HuH-7 (cell line): ENCODE results near the gene LRRC49.
A peak's percentile ranks its signal among the peaks of the same experiment; 100 is the strongest.
"Not testable (repeated sequence)": the region's sequence is repeated elsewhere in the genome, so short reads cannot be mapped to it uniquely, and the experiment has no call there.

ENCODE experiments used
- DNase-seq: peaks from one replicate; pipeline ENCODE4 v3.0.0; 2011; ENCODE audit warnings: low spot score

LRRC49 gene, protein sequence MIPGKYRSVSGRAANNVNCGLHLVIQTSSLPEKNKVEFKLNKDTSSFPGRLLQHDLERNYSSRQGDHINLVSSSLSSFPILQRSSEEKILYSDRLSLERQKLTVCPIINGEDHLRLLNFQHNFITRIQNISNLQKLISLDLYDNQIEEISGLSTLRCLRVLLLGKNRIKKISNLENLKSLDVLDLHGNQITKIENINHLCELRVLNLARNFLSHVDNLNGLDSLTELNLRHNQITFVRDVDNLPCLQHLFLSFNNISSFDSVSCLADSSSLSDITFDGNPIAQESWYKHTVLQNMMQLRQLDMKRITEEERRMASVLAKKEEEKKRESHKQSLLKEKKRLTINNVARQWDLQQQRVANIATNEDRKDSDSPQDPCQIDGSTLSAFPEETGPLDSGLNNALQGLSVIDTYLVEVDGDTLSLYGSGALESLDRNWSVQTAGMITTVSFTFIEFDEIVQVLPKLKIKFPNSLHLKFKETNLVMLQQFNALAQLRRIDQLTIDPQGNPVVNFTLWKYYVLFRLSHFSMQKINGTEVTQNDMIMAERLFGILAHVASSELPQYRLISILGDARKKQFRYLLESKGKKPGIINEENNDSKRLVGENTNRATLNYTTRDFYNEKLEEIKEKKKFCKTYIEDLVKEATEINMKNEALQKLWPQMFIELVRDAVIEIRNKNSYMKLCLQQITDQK

DNA sequence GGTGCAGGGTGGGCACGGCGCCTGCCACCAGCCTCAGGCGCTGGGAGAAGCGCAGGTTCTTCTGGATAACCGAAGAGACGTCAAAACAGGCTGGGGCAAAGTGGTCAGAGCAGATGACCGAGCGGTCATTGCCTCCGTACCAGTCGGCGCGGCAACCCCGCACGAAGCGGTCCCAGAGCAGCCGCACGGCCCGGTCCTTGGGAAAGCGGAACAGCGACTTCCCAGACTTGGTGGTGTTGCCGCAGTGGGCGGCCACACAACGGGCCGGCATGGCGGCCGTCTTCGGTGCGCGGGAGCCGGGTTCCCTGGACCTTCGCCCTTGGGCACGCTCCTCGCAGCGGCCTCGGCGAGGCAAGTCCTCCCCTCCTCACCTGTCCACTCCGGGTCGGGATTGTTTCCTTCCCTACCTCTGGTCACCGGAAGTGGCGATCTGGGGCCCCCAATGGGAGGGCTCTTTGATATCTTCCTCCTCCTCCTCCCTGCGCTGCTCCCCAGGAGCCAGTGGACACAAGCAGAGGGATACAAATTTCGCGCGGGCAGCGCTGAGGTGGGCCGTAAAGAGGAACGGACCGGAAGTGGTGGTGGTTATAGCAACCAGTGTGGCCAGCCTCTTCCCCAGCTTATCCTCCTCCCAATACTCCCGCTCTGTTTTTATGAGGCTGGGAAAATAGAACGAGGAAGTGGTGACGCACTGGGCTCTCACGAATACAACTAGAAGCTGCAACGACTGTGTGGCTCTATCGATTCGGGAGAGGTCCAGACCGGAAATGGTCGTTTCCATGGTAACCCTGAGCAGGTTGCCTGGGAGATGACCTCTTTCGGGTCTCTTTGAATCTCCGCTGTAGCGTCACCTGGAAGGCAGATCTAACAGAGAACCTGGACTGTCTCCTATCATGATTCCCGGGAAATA is at the start of gene LRRC49, which contains the start of gene THAP10:
Gene LRRC49, plus strand, starts transcription at position 825 of the 910 bp plus-strand sequence. Its CDS starts 69 bp downstream, at position 894.
Gene THAP10, minus strand, starts transcription at position 432 of the 910 bp plus-strand sequence. Its CDS starts 161 bp downstream, at position 271.
- DNase-seq, result peak; percentile 79

DNA sequence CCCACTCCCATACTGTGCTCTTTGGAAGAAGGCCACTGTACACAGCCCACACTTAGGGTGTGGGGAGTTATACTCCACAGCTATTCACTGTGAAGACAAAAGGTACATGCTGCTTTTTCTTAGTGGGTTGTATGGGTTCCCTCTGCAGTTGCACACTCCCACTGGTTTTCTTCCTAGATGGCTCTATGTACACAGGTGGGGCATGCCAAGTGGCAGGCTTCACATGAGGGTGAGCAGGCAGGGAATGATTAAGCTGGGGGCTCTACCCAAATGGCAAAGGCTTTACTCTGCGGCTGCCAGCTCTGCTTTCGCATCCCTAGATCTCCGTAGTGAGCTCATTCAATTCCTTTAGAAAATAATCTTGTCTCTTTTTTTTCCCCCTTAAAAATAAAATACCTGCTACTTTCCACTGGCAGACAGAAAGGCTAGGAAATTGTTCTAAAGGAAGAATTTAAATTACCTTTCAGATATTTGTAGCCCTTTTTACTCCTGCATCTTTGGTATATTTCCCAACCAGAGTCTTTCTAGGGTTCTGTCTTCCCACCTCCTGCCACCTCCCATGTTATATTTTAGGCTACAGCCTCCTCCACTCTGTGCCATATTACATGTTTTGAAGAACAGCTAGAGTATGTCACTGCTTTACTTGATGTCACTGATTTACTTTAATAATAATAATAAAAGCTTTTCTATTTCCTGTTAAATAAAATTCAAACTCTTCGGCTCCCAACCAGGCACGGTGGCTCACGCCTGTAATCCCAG is 46.8 kb upstream of the LRRC49 start:
- no peak for DNase-seq

DNA sequence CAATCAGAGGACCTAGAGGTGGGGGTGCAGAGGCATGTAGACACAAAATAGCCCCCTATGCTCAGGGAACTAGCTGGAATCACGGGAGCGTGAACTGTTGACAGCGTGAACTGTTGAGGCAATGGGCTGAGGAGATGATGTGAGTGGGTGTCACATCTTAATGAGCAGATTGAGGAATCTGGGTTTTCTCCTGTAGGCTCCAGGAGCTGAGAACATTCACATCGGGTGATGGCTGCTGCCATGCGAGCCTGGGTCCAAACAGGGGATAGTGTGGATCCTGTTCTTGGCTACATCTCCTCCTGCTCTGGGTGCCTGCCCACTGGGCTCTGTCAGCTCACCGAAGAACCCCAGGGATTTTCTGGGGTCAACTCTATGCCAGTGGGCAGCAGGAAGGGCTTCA is 40.7 kb upstream of the LRRC49 start:
- no peak for DNase-seq

DNA sequence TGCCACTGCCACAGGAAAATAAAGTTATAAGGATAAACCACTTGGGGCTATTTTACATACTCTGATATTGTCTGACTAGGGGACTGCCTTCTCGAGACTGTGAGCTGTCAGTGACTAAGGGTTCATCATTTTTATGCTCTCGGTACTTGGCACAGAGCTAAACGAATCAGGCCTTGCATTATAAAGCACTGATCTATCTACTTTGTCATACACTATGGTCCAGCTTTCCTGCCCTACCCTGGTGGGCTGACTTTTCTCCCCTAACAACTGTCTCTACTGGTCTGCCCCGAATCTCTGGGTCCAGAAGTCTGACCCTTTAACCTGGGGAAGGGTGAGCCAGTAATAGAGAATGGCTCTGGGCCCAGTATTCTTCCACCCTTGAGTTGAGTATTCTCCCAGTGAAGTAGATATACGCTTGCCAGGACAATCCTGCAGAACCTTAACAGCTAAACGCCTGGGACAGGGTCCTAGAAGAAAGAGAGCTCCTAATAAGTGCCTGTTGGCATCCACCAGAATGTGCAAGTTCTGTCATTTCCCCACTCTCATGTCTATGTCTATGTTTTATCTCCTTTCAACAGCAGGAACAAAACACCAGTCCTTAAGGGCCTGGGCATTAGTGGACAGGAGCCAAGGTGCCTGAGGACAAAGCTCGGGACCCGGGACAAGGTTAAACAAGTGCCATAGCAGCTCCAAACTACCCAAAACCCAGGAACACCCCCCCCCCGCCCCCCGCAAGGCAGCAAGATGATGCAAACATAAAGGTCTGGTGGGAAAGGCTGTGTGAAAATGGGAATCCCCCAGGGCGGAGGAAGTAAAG is 39.9 kb upstream of the LRRC49 start:
- DNase-seq, result no peak

DNA sequence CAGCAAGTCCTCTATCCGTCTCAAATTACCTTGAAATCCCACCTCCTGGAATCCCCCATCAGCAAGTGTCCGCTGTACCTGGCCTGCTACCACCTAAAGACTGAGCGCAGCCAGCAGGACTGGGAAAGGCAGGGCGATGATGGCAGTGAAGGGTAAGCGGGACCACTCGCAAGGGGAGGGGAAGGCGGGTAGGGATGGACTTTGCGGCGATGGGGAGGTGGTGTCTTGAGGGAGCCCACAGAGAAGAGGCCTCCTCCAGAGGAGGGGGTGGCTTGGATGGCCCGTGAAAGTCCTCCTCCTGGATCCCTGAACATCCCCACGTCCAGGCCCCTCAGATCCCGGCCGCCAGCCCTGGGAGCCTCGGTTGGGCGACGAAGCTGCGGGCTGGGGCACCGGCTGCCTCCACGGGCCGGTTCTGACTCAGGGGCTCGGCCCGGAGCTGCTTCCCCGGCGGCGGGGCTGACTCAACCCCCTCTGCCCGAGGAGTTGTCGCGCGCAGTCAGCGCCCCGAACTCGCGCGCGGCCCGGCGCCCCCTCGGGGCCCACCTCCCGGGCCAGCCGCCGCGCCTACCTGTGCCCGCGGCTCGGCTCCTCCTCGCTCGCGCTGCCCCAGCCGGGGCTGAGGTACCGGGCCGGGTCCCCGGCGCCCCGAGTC is 39.2 kb upstream of the LRRC49 start:
- DNase-seq, result peak; percentile 56

DNA sequence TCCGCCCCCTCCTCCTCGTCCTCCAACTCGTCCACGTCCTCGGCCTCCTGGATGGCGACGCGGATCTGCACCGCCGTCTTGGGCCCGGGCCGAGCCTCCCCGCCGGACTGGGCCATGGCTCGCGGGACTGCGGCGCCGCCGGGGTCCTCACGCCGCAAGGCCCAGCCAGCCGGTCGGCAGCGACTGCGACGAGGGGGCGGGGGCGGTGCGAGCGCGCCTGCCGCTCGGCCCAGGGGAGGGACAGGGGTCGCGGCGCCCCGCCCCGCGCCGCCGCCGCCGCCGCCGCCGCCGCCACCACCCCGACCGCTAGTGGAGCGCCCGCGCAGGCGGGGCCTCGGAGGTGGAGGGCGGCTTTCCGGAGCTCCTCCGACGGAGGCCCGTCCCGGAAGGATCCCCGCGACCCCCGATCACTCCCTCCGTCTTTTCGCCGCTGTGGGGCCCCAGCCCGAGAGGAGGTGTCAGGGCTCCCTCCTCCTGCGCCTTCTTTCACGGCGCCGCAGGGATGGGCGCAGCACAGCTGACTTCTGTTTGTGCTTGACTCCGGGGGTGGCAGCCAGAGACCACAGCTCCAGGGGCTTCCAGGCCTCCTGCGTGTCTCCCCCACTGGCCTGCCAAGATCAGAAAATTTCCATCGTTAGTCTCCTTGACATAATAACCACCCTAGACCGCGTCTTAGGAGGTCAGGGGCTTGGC is 38.5 kb upstream of the LRRC49 start, which contains the start of gene LARP6:
Gene LARP6, minus strand, starts transcription at position 185 of the 693 bp plus-strand sequence. Its CDS starts 69 bp downstream, at position 116.
- peak; percentile 70 for DNase-seq

DNA sequence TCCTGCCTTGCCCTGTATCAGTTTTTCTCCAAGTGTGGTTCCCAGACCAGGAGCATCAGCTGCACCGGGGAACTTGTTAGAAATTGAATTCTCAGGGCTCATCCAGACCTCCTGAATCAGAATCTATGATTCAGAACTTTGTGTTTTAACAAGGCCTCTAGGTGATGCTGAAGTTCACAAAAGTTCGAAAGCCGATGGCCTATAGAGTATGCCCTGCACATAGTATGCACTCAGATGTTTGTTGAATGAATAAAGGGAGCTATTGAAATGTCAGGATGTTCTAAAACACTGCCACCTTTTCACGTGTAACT is 38.0 kb upstream of the LRRC49 start:
- peak; percentile 37 for DNase-seq

DNA sequence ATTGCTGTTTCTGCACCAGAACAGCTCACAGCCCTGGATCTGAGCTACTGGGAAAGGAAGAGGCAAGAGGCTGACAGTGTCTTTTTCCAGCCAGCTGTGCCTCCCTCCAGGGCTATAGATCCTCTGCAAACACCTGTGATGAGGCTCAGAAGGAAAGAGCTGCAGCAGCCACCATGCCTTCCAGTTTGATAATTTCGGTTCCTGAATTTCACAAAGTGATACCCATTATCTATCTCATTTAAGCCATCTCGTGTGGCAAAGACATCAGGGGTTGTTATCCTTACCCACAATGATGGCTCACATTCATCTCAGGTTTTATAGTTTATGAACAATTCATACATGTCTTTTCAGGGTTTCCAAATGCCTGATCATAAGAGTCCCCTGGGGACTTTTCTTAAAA is 36.9 kb upstream of the LRRC49 start:
- DNase-seq, result no peak

DNA sequence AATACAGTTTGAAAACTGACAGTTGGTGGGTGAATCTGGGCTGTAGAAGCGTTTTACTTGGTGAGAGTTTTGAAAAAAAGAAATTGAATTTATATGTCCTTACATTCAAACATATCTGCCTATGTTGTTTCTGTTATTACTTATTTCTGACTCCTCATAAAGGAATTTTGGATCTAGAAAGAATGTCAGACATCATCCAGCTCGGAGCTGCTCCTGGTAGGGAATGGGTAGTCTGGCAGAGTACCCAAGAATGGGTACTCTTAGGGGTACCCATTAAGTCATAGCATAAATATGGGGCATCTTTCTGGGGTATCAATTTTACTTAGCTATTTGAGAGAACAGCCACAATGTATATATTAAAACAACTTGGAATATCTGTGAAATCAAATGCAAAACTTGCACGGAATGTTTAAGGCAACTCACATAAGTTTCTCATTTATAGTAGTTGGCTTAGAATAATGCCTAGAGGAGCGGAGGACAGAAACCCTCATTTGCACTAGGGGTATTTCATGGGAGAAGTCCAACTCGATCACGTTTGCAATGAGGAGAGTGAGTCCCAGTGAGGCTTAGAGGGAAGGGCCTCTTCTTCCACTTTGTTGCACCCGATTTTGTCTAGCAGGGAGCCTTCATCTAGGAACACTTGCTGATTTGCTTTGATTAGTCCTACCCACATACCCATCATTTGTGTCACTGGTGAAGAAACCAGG is 36.3 kb upstream of the LRRC49 start:
- DNase-seq, result no peak

DNA sequence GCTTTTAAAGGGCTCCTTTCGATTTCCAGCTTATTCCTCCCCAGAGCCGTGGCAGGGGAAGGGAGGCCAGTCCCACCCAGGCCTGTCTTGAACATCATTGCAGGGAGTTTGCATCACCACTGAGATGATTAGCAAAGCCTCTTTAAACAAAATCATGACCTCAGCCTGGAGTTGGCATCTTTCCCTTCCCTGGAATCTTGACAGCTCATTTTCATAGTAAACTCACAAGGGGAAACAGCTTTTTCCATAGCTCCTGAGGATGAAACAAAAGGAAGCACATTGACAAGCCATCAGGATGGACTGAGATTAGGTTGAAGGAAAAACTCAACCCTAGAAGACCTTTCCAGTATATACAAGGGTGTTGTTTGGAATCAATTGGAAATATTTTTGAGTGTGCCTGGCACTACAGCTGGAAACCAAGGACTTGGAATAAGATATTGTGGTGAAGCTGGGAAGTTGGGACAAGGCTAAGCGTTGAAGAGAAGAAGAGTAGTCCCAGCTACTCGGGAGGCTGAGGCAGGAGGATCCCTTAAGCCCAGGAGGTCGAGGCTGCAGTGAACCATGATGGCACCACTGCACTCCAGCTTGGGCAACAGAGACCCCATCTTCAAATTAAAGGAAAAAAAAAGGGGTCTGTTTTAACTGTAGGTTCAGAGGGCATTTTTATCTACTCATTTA is 35.6 kb upstream of the LRRC49 start:
- no peak for DNase-seq

DNA sequence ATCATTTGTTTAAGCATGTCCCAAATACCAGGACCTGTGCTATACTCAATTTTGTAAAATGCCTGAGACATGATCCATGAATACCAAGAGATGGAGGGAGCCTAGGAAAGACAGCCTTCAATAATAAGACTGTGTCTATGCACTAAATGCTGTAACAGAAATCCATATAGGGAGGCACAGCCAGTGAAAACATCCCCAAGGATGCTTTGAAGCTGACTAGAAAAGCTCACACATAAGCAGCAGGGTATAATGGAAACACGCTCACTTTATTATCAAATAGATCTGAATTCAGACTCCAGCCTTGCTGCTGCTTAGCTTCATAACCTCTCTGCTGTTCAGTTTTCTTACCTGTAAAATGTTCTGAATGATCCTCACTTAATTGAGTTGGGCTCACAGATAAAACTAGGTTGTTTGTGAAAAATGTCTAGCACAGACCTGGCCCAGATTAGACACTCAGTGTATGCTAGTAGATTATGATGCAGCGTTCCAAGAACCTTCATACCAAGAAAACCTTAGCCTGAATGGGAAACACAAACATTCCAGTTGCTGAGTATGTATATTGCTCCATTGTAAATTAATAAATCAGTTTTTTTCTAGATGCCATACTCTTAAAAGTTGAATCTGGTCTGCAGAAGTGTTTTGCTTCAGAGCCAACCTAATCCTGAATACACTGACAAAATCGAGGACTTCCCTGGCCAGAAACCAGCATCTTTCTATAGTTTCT is 34.9 kb upstream of the LRRC49 start:
- DNase-seq, result no peak

DNA sequence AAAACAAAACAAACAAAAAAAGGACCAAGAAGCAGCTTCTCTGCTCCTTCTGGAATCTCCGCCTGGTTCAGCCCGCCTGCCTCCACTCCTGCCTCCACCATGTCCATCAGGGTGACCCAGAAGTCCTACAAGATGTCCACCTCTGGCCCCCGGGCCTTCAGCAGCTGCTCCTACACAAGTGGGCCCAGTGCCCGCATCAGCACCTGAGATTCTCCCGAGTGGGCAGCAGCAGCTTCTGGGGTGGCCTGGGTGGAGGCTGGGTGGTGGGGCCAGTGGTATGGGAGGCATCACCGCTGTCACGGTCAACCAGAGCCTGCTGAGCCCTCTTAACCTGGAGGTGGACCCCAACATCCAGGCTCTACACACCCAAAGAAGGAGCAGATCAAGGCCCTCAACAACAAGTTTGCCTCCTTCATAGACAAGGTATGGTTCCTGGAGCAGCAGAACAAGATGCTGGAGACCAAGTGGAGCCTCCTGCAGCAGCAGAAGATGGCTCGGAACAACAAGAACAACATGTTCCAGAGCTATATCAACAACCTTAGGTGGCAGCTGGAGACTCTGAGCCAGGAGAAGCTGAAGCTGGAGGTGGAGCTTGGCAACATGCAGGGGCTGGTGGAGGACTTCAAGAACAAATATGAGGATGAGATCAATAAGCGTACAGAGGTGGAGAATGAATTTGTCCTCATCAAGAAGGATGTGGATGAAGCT is 33.9 kb upstream of the LRRC49 start:
- DNase-seq, result not testable (repeated sequence)

DNA sequence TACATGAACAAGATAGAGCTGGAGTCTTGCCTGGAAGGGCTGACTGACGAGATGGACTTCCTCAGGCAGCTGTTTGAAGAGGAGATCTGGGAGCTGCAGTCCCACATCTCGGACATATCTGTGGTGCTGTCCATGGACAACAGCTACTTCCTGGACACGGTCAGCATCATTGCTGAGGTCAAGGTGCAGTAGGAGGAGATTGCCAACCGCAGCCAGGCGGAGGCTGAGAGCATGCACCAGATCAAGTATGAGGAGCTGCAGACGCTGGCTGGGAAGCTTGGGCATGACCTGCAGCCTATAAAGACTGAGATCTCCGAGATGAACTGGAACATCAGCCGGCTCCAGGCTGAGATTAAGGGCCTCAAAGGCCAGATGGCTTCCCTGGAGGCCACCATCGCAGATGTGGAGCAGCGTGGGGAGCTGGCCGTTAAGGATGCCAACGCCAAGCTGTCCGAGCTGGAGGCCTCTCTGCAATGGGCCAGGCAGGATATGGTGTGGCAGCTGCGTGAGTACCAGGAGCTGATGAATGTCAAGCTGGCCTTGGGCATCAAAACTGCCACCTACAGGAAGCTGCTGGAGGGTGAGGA is 33.2 kb upstream of the LRRC49 start:
- DNase-seq, result no peak

DNA sequence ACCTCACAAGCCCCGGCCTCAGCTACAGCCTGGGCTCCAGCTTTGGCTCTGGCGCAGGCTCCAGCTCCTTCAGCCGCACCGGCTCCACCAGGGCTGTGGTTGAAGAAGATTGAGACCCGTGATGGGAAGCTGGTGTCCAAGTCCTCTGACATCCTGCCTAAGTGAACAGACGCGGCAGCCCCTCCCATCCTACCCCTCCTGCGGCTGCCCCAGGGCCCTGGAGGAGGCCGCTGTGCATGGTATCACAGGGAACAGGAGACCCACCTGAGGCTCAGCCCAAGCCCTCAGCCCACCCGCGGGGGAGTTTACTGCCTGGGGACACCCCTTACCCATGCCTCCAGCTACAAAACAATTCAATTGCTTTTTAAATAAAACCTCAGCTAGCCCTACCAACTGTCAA is 32.6 kb upstream of the LRRC49 start:
- no peak for DNase-seq

DNA sequence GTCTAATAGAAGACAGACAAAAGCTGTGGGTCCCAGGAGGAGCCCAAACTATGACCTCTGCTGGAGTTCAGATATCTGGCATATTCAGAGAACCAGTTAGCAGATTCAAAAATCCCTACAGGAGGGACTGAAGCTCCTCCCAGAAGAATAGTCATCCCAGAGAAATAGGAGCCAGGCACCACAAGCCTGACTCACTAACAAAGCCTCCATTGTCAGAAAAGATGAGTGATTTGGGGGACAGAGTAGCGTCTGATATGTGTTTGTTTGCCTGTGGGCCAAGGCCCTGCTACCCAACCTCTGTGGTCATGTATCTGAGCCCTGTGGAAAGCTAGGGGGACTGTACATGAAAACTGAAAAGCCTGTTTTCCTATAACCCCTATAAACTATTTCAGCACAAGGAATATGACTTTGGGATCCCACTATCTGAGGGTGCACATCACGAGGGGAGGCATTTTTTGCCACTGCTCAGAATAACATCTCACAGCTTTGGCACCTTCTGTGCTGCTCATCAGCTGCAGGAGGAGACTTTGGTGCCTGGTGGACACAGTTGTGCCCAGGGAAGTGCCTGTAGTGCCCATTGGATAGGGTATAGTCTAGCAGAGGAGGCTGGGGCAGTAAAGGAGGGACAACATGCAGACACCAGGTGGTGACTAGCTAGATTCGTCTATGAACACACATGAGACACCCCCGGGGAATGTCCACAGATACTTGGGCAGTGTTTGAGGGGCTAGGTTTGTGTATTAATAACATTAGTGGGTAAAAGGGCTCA is 29.0 kb upstream of the LRRC49 start:
- DNase-seq, result no peak
